Upper lobe of left lung (tissue), 6 donors: ENCODE results near the gene PAH. TPM values are rescaled to one million over a fixed set of nuclear protein-coding genes. Genes with fewer than 3 reads are reported as not detected.
"Not testable (repeated sequence)": the region's sequence is repeated elsewhere in the genome, so short reads cannot be mapped to it uniquely, and the experiment has no call there.

Experiments
- ATAC-seq, 2 donors: fragments of 200-7000 bp; cut with Tn5 transposase; one replicate each; pipeline ENCODE4 v1.9.1; 2022; ENCODE audit warnings: mild to moderate bottlenecking in 2 of 2, moderate library complexity in 2 of 2; ENCODE audit not compliant: low FRiP score in 2 of 2
- DNase-seq, 2 donors: peaks; one replicate each; pipeline ENCODE4 v3.0.0-alpha.2; 2019 to 2020
- H3K27ac ChIP-seq, 4 donors: fragments of 200-600 bp; sonication (generic); one replicate each; pipeline ENCODE4 v1.5.1; 2016 to 2019
- H3K27me3 ChIP-seq, 4 donors: fragments of 200-600 bp; sonication (generic); one replicate each; pipeline ENCODE4 v1.5.1; 2017 to 2019
- H3K36me3 ChIP-seq, 4 donors: fragments of 200-600 bp; sonication (generic); one replicate each; pipeline ENCODE4 v1.5.1; 2016 to 2019
- H3K4me1 ChIP-seq, 4 donors: fragments of 200-600 bp; sonication (generic); one replicate each; pipeline ENCODE4 v1.5.1; 2018 to 2019
- H3K4me3 ChIP-seq, 4 donors: fragments of 200-600 bp; sonication (generic); one replicate each; pipeline ENCODE4 v1.5.1; 2017 to 2019; ENCODE audit warnings: mild to moderate bottlenecking in 2 of 4, moderate library complexity in 1 of 4
- H3K9me3 ChIP-seq, 4 donors: fragments of 200-600 bp; sonication (generic); one replicate each; pipeline ENCODE4 v1.5.1; 2018 to 2019
- EP300 ChIP-seq, 4 donors: sonication (generic); formaldehyde crosslinking; IDR thresholded peaks; one replicate each; pipeline ENCODE4 v1.5.1; 2017; ENCODE audit warnings: antibody characterized with exemption in 4 of 4, control low read depth in 2 of 4
- POLR2A ChIP-seq, 4 donors: fragments of 450-650 bp; IDR thresholded peaks; one replicate each; pipeline ENCODE4 v1.5.1; 2016 to 2017; ENCODE audit warnings: antibody characterized with exemption in 4 of 4, mild to moderate bottlenecking in 2 of 4
- POLR2AphosphoS5 ChIP-seq, 2 donors: sonication (generic); formaldehyde crosslinking; IDR thresholded peaks; one replicate each; pipeline ENCODE4 v1.5.1; 2017; ENCODE audit warnings: antibody characterized with exemption in 2 of 2
- WGBS, 2 donors: methylation state at CpG; one replicate each; pipeline ENCODE4 v1.1.5; 2017 to 2018; 5-methylcytosine and 5-hydroxymethylcytosine counted together
- total RNA-seq, 6 donors: library from RNA; depleted of rRNA in 4 of 6; stranded (reverse); fragments of >200 nt in 4 of 6; gene quantifications; one replicate each; pipeline versions ENCODE4 v1.1.0 to v1.2.1, GENCODE V29; 2016 to 2021
- TF ChIP-seq, protein P1 (sequence below), 6 experiments: fragments of 450-650 bp in 4 of 6; fragments of 200-600 bp in 2 of 6; sonication (generic) in 2 of 6; IDR thresholded peaks; one replicate each; pipeline ENCODE4 v1.5.1; 2016 to 2019; ENCODE audit warnings: antibody characterized with exemption in 6 of 6
- donor health status: DM: no; HTN: no; CAD: no; lungs with moderate emphysema.
- donor health status: DM: no; HTN: yes; CAD: no; lungs with severe emphysema.

PAH gene
- total RNA-seq, 6 donors from 2014 or later, result 0.89 to 1.2 TPM; not detected in 4

GRCh38 chr12:102848832-102849231 is 68.2 kb downstream of the PAH start:
- no peaks in the 10 kb centered on the region for H3K36me3 ChIP-seq
- ATAC-seq (no peak), DNase-seq (no peak)
- H3K4me1 ChIP-seq, result no peaks in the 10 kb centered on the region
- TF ChIP-seq POLR2AphosphoS5 (IDR thresholded peaks at IDR 0.05) (no peak), EP300 (IDR thresholded peaks at IDR 0.05) (no peak), POLR2A (IDR thresholded peaks at IDR 0.05) (no peak)
- TF ChIP-seq, protein P1, sequence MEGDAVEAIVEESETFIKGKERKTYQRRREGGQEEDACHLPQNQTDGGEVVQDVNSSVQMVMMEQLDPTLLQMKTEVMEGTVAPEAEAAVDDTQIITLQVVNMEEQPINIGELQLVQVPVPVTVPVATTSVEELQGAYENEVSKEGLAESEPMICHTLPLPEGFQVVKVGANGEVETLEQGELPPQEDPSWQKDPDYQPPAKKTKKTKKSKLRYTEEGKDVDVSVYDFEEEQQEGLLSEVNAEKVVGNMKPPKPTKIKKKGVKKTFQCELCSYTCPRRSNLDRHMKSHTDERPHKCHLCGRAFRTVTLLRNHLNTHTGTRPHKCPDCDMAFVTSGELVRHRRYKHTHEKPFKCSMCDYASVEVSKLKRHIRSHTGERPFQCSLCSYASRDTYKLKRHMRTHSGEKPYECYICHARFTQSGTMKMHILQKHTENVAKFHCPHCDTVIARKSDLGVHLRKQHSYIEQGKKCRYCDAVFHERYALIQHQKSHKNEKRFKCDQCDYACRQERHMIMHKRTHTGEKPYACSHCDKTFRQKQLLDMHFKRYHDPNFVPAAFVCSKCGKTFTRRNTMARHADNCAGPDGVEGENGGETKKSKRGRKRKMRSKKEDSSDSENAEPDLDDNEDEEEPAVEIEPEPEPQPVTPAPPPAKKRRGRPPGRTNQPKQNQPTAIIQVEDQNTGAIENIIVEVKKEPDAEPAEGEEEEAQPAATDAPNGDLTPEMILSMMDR (IDR thresholded peaks at IDR 0.05), result no peak
- H3K27ac ChIP-seq, result no peak overlapping the region
- H3K4me3 ChIP-seq, result no peak overlapping the region
- 84 to 87% methylated on average over 3 of the region's 3 CpGs for WGBS, 2 donors
- H3K27me3 ChIP-seq, result no peaks in the 10 kb centered on the region
- H3K9me3 ChIP-seq, result no peaks in the 10 kb centered on the region

DNA sequence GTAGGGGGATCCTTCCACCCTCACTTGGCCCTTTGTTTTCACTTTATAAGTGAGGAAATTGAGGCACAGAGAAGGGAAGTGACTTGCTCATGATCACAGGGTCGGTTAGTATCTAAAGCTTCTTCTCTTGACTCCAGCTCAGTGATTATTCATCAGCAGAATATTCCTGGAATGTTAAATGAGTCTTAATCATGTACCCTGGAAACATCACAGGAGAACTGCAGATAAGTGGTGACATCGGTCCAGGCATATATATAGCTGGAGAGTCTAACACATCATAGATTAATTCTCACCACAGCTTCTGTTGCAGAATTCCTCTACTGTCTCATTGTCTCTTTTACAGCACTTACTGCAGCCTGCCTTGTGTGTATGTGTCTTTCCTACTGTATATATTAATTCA is 69.9 kb downstream of the PAH start:
- Histone ChIP-seq H3K36me3 (no peaks in the 10 kb centered on the region), H3K4me3 (no peak overlapping the region), H3K27me3 (no peaks in the 10 kb centered on the region), H3K4me1 (no peaks in the 10 kb centered on the region), H3K9me3 (no peaks in the 10 kb centered on the region), H3K27ac (no peak overlapping the region)
- 68 to 93% methylated on average over 2 of the region's 2 CpGs for WGBS, 2 donors
- TF ChIP-seq POLR2A (IDR thresholded peaks at IDR 0.05) (no peak), EP300 (IDR thresholded peaks at IDR 0.05) (no peak), POLR2AphosphoS5 (IDR thresholded peaks at IDR 0.05) (no peak)
- TF ChIP-seq, protein P1 (IDR thresholded peaks at IDR 0.05), result no peak
- ATAC-seq (no peak), DNase-seq (no peak)

DNA sequence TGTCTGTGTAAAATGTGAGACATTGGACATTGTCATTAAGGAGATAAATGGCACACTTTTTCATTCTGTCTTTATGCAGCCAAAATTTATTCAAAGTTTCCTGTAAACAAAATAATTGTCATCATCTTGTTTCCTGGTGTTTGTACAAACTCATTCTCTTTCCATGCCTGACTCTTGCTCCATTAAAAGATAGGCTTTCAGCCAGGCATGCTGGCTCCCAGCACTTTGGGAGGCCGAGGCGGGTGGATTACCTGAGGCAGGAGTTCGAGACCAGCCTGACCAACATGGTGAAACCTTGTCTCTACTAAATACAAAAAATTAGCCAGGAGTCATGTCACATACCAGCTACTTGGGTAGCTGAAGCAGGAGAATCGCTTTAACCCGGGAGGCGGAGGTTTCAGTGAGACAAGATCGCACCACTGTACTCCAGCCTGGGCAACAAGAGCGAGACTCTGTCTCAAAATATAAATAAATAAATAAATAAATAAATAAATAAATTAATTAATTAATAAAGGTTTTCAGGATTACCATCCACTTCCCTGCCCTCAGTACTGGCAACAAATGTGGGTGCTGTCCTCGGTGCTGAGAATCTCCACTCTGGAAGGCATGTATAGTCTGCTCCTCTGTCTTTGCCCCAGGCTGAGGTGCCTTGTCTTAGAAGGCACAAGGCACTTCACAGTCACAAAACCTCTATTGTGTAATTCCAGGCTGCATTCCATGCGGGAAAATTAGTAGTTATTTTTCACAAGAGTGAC is 83.2 kb downstream of the PAH start:
- DNase-seq, result no peak
- ATAC-seq, result no peak
- no peaks in the 10 kb centered on the region for H3K27me3 ChIP-seq
- no peaks in the 10 kb centered on the region for H3K9me3 ChIP-seq
- no peaks in the 10 kb centered on the region for H3K4me1 ChIP-seq
- 73 to 74% methylated on average over 10 of the region's 10 CpGs for WGBS, 2 donors
- H3K4me3 ChIP-seq, result no peak overlapping the region
- H3K27ac ChIP-seq, result no peak overlapping the region
- no peaks in the 10 kb centered on the region for H3K36me3 ChIP-seq
- no peak for TF ChIP-seq POLR2A (IDR thresholded peaks at IDR 0.05)
- TF ChIP-seq EP300 (IDR thresholded peaks at IDR 0.05), result no peak
- no peak for TF ChIP-seq POLR2AphosphoS5 (IDR thresholded peaks at IDR 0.05)
- TF ChIP-seq, protein P1 (IDR thresholded peaks at IDR 0.05), result no peak

GRCh38 chr12:102832826-102833225 is 84.2 kb downstream of the PAH start:
- not testable (repeated sequence) for H3K9me3 ChIP-seq, ATAC-seq, H3K4me1 ChIP-seq, H3K27ac ChIP-seq, H3K27me3 ChIP-seq, H3K4me3 ChIP-seq, H3K36me3 ChIP-seq
- 78 to 86% methylated on average over 20 to 23 of the region's 24 CpGs for WGBS, 2 donors
- peak in 1 of 2 donors; percentile 39 for DNase-seq

DNA sequence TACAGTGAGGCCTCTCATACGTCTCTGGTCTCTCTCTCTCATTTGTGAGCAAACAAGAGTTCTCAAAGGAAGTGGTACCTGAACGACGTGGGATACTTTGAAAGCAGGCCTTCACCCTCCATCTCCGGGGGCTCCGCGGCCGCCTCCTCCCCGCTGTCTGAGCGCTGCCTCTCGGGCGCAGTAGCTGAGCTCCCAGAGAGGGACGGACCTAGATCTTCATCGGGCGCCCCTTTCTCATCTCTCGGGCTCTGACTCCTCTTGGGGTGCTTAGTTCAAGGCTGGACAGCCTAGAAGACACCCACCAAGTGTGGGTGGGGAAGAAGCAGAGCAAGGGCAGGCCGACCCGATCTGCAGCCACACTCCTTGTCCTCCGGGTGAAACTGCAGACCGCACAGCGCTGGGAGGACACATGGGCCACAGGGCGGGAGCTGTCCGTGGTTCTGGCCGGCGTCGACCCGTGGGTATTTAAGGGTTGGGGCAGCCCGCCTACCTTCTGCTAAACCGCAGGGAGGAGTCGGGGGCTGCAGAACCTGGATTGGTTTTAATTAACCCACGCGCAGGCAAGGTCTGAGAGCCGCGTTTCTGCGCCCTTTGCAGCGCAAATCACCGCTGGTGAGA is 92.7 kb downstream of the PAH start:
- peak in 1 of 2 donors; percentile 83 for DNase-seq
- TF ChIP-seq POLR2A (IDR thresholded peaks at IDR 0.05) (no peak), EP300 (IDR thresholded peaks at IDR 0.05) (no peak), POLR2AphosphoS5 (IDR thresholded peaks at IDR 0.05) (no peak)
- TF ChIP-seq, protein P1 (IDR thresholded peaks at IDR 0.05), result no peak
- no peaks in the 10 kb centered on the region for H3K9me3 ChIP-seq
- 3 to 5% methylated on average over 25 to 36 of the region's 36 CpGs for WGBS, 2 donors
- H3K4me3 ChIP-seq, result no peak overlapping the region
- H3K27me3 ChIP-seq, result no peaks in the 10 kb centered on the region
- H3K4me1 ChIP-seq, result no peaks in the 10 kb centered on the region
- no peaks in the 10 kb centered on the region for H3K36me3 ChIP-seq
- peak; percentile 76 to 81 for ATAC-seq
- H3K27ac ChIP-seq, result no peak overlapping the region
